AG04449 (cell line): ENCODE results near the gene ELK4.

Experiments
- CTCF ChIA-PET: fragments of 350-600 bp; formaldehyde crosslinking; extraction: SDS; loops from one replicate; lab custom pipeline; 2021; ENCODE audit warnings: antibody characterized with exemption; lab: Yijun Ruan, JAX
- POLR2A ChIA-PET: fragments of 400-600, 350-600 bp; formaldehyde crosslinking; extraction: SDS; loops from one replicate; lab custom pipeline; 2020; ENCODE audit warnings: antibody characterized with exemption, inconsistent platforms; lab: Yijun Ruan, JAX
- DNase-seq: peaks from one replicate; pipeline ENCODE4 v3.0.0-alpha.2; 2010; ENCODE audit warnings: low read depth, low spot score
- H3K4me3 ChIP-seq: 2 replicates; pipeline ENCODE4 v1.5.1; 2011; ENCODE audit warnings: low read depth, mild to moderate bottlenecking, control low read depth, low read length
- CTCF ChIP-seq: IDR thresholded peaks from one replicate; pipeline ENCODE4 v1.5.1; 2011; ENCODE audit warnings: mild to moderate bottlenecking, moderate library complexity, low read length, control low read depth, inconsistent platforms; ENCODE audit not compliant: insufficient read depth; ENCODE audit errors: missing control alignments

The ELK4 gene

GRCh38 chr1:205582471-205583291, 49.1 kb downstream of the ELK4 start:
- ChIA-PET POLR2A (no interaction called here), CTCF (interaction anchor here (0.9 to 1.6 kb wide), 5 partner anchors 9 to 75 kb away, joined by 3 to 7 read pairs (median 4); partner anchors contain the start of gene ELK4)
- no peak for TF ChIP-seq CTCF
- no peak overlapping the region for H3K4me3 ChIP-seq
- DNase-seq = no peak

GRCh38 chr1:205582046-205582445, 49.8 kb downstream of the ELK4 start:
- DNase-seq = no peak
- TF ChIP-seq CTCF = no peak
- CTCF ChIA-PET = interaction anchor here (1.2 to 1.8 kb wide), 2 partner anchors 10 to 53 kb away, joined by 4 to 7 read pairs; no protein-coding TSS in a partner anchor
- no peak overlapping the region for H3K4me3 ChIP-seq
- POLR2A ChIA-PET = no interaction called here

- no peak for TF ChIP-seq CTCF
- ChIA-PET CTCF (interaction anchor here (1.2 to 1.8 kb wide), 3 partner anchors 11 to 77 kb away, joined by 4 to 8 read pairs (median 7); no protein-coding TSS in a partner anchor), POLR2A (no interaction called here)
- DNase-seq = no peak
- H3K4me3 ChIP-seq = no peak overlapping the region
These were observed 50.4 kb downstream of the ELK4 start for GRCh38 chr1:205581321-205581980.

- DNase-seq = no peak
- POLR2A ChIA-PET = no interaction called here
- no peak for TF ChIP-seq CTCF
- CTCF ChIA-PET = interaction anchor here (1.2 to 3.7 kb wide), 5 partner anchors 8 to 77 kb away, joined by 3 to 20 read pairs (median 7); no protein-coding TSS in a partner anchor
- H3K4me3 ChIP-seq = no peak overlapping the region
These were observed 51.0 kb downstream of the ELK4 start for GRCh38 chr1:205580923-205581180.

- ChIA-PET CTCF (interaction anchor here (0.9 to 3.7 kb wide), 8 partner anchors 9 to 78 kb away, joined by 3 to 20 read pairs (median 5); no protein-coding TSS in a partner anchor), POLR2A (no interaction called here)
- no peak for TF ChIP-seq CTCF
- no peak overlapping the region for H3K4me3 ChIP-seq
- DNase-seq = no peak
These were observed 51.5 kb downstream of the ELK4 start for GRCh38 chr1:205580140-205580922.
